Lower leg skin (tissue), 3 donors: ENCODE results near the gene ISOC2.

Experiments
- CTCF ChIP-seq, 3 donors: fragments of 450-650 bp; IDR thresholded peaks; one replicate each; pipeline ENCODE4 v1.5.1; 2016; ENCODE audit warnings: antibody characterized with exemption in 3 of 3, mild to moderate bottlenecking in 3 of 3, moderate library complexity in 2 of 3
- POLR2A ChIP-seq, 2 donors: fragments of 450-650 bp; IDR thresholded peaks; one replicate each; pipeline ENCODE4 v1.6.1; 2016 to 2017; ENCODE audit warnings: antibody characterized with exemption in 2 of 2, mild to moderate bottlenecking in 1 of 2, moderate library complexity in 1 of 2

GRCh38 chr19:55406091-55406825 is 55.2 kb downstream of the ISOC2 start:
- TF ChIP-seq POLR2A (IDR thresholded peaks at IDR 0.05) (no peak), CTCF (IDR thresholded peaks at IDR 0.05) (no peak)
